WERI-Rb-1 (cell line): Measurements from ENCODE around the gene RTEL1.

Experiments used
- DNase-seq: peaks from one replicate; pipeline ENCODE4 v3.0.0-alpha.2; 2020
- H3K27ac ChIP-seq: fragments of 250-450 bp; sonication (Bioruptor Pico); 2 replicates; pipeline ENCODE4 v1.5.1; 2020; ENCODE audit warnings: mild to moderate bottlenecking, moderate library complexity
- H3K27me3 ChIP-seq: fragments of 250-450 bp; sonication (Bioruptor Pico); 2 replicates; pipeline ENCODE4 v1.5.1; 2021; ENCODE audit warnings: mild to moderate bottlenecking, low read depth, moderate library complexity; ENCODE audit not compliant: insufficient read depth, severe bottlenecking
- H3K36me3 ChIP-seq: fragments of 250-450 bp; sonication (Bioruptor Pico); 2 replicates; pipeline ENCODE4 v1.5.1; 2020; ENCODE audit warnings: mild to moderate bottlenecking, moderate library complexity
- H3K4me3 ChIP-seq: 2 replicates; pipeline ENCODE4 v1.5.1; 2011; ENCODE audit warnings: low read depth, mild to moderate bottlenecking, control low read depth, low read length
- H3K9me3 ChIP-seq: fragments of 250-450 bp; sonication (Bioruptor Pico); 2 replicates; pipeline ENCODE4 v1.5.1; 2021; ENCODE audit warnings: mild to moderate bottlenecking, moderate library complexity; ENCODE audit not compliant: severe bottlenecking
- TF ChIP-seq, protein P1 (sequence below): IDR thresholded peaks from 2 replicates; pipeline ENCODE4 v1.5.1; 2011; ENCODE audit warnings: low read depth, mild to moderate bottlenecking, control low read depth, inconsistent platforms, low read length

RTEL1 gene

DNA sequence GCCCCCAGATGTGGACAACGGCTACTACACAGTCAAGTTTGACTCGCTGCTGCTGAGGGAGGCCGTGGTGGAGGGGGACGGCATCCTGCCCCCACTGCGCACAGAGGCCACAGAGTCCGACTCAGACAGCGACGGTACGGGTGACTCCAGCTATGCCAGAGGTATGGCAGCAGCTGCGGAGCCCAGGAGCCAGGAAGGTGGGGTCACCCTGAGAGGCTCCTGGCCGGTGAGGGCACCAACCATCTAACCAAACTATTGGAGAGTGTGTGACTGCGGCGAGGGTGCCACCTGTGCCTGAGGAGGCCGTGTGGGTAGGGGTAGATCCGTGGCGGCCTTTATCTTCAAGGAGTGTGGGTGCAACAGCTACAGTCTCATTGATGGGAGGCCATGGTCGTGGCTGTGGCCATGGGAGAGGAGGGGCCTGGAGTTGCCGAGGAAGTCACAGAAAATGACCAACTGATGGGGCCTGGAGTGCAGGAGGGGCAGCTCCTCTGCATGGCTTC is 75.5 kb downstream of the RTEL1 start:
- no peak for DNase-seq
- Histone ChIP-seq H3K9me3 (no peaks in the 10 kb centered on the region), H3K4me3 (no peak overlapping the region), H3K27me3 (no peaks in the 10 kb centered on the region), H3K27ac (no peak overlapping the region), H3K36me3 (peaks cover 42% of the 10 kb centered on the region)
- TF ChIP-seq, protein P1, sequence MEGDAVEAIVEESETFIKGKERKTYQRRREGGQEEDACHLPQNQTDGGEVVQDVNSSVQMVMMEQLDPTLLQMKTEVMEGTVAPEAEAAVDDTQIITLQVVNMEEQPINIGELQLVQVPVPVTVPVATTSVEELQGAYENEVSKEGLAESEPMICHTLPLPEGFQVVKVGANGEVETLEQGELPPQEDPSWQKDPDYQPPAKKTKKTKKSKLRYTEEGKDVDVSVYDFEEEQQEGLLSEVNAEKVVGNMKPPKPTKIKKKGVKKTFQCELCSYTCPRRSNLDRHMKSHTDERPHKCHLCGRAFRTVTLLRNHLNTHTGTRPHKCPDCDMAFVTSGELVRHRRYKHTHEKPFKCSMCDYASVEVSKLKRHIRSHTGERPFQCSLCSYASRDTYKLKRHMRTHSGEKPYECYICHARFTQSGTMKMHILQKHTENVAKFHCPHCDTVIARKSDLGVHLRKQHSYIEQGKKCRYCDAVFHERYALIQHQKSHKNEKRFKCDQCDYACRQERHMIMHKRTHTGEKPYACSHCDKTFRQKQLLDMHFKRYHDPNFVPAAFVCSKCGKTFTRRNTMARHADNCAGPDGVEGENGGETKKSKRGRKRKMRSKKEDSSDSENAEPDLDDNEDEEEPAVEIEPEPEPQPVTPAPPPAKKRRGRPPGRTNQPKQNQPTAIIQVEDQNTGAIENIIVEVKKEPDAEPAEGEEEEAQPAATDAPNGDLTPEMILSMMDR: no peak

DNA sequence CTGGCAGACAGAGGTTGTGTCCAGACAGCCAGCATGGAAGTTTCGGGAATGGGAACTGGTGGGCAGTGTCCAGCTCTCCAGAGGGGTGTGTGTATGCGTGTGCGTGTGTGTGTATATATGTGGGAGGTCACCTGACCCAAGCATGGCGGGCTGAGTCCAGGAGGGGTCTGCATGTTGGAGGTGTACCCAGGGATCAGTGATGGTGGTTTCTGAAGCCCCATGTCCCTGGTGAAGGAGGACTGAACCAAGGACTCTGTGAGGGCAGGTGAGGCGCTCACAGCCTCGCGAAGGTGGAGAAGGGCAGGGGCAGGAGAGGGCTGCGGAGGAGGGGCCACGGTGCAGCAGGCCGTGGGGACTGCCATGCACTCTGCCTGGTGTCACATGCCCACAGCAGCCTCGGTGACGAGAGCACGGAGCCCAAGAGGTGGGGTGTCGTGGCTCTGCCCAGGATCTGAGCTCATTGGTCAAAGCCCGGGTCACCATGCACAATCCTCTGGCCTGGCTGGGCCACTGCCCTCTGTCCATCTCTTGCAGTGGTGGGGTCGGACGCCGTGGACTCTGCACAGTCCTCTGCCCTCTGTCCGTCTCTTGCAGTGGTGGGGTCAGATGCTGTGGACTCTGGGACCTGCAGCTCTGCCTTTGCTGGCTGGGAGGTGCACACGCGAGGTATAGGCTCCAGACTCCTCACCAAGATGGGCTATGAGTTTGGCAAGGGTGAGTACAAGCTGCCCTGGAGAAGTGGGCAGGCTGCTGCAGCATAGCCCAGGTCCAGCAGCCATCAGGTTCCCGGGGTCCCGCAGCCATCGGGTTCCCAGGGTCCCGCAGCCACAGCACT is 76.2 kb downstream of the RTEL1 start:
- Histone ChIP-seq H3K36me3 (peaks cover 39% of the 10 kb centered on the region), H3K27ac (no peak overlapping the region), H3K9me3 (no peaks in the 10 kb centered on the region), H3K4me3 (no peak overlapping the region), H3K27me3 (no peaks in the 10 kb centered on the region)
- no peak for DNase-seq
- TF ChIP-seq, protein P1: no peak

DNA sequence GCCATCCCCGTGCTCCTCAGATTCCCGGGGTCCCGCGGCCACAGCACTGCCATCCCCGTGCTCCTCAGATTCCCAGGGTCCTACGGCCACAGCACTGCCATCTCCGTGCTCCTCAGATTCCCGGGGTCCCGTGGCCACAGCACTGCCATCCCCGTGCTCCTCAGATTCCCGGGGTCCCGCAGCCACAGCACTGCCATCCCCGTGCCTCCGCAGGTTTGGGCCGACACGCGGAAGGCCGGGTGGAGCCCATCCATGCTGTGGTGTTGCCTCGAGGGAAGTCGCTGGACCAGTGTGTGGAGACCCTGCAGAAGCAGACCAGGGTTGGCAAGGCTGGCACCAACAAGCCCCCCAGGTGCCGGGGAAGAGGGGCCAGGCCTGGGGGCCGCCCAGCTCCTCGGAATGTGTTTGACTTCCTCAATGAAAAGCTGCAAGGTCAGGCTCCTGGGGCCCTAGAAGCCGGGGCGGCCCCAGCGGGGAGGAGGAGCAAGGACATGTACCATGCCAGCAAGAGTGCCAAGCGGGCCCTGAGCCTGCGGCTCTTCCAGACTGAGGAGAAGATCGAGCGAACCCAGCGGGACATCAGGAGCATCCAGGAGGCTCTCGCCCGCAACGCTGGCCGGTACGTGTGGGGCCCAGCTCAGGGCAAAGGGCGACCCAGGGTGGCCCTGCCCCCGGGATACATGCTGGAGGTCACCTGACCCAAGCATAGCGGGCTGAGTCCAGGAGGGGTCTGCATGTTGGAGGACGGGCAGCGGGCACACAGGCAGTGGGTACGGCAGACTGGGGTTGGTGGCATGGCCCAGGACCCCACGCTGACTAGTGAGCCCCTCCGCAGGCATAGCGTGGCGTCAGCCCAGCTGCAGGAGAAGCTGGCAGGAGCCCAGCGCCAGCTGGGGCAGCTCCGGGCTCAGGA is 77.1 kb downstream of the RTEL1 start:
- Histone ChIP-seq H3K27me3 (no peaks in the 10 kb centered on the region), H3K9me3 (no peaks in the 10 kb centered on the region), H3K27ac (no peak overlapping the region), H3K36me3 (peaks cover 35% of the 10 kb centered on the region), H3K4me3 (no peak overlapping the region)
- TF ChIP-seq, protein P1: no peak
- DNase-seq: no peak

GRCh38 chr20:63735859-63736718 is 78.0 kb downstream of the RTEL1 start, which contains the start of gene LIME1:
LIME1 (plus strand) TSS chr20:63736664; CDS start chr20:63737550, 886 bp downstream.
- H3K36me3 ChIP-seq: peaks cover 35% of the 10 kb centered on the region
- no peaks in the 10 kb centered on the region for H3K27me3 ChIP-seq
- TF ChIP-seq, protein P1: no peak
- H3K27ac ChIP-seq: no peak within 1 kb of the TSS
- no peak for DNase-seq
- H3K9me3 ChIP-seq: no peaks in the 10 kb centered on the region
- H3K4me3 ChIP-seq: no peak within 1 kb of the TSS
